HepG2 (cell line): ENCODE measurements around the gene MGA. TPM values are rescaled to one million over a fixed set of nuclear protein-coding genes. Genes with fewer than 3 reads are reported as not detected.

ENCODE experiments used
- BCLAF1 ChIP-seq: fragments of 450-650 bp; IDR thresholded peaks from 2 replicates; pipeline ENCODE4 v1.6.1; 2017; ENCODE audit warnings: mild to moderate bottlenecking
- ERF ChIP-seq: IDR thresholded peaks from 2 replicates; pipeline ENCODE4 v1.6.1; 2018; ENCODE audit warnings: missing biosample characterization, missing genetic modification reagents
- FOXJ3 ChIP-seq: sonication (generic); formaldehyde crosslinking; IDR thresholded peaks from 2 replicates; pipeline ENCODE4 v1.4.0; 2020; ENCODE audit warnings: missing genetic modification reagents, mild to moderate bottlenecking, borderline replicate concordance
- GLI4 ChIP-seq: sonication (generic); formaldehyde crosslinking; IDR thresholded peaks from 2 replicates; pipeline ENCODE4 v1.5.1; 2020; ENCODE audit warnings: missing genetic modification reagents, mild to moderate bottlenecking, moderate library complexity, borderline replicate concordance
- KAT8 ChIP-seq: IDR thresholded peaks from 2 replicates; pipeline ENCODE4 v1.6.1; 2016; ENCODE audit warnings: missing genetic modification reagents, missing compliant biosample characterization
- MAF1 ChIP-seq: sonication (generic); formaldehyde crosslinking; IDR thresholded peaks from 2 replicates; pipeline ENCODE4 v1.5.0; 2020; ENCODE audit warnings: missing genetic modification reagents, borderline replicate concordance
- MIER2 ChIP-seq: IDR thresholded peaks from 2 replicates; pipeline ENCODE4 v1.6.1; 2016; ENCODE audit warnings: missing biosample characterization, missing genetic modification reagents
- RBM22 ChIP-seq: fragments of 200-400 bp; formaldehyde crosslinking; optimal IDR thresholded peaks from 2 replicates; pipeline ENCODE3; 2017; ENCODE audit warnings: mild to moderate bottlenecking, low read length, moderate library complexity
- SIN3A ChIP-seq: IDR thresholded peaks from 2 replicates; pipeline ENCODE4 v1.6.1; 2011; ENCODE audit warnings: low read depth, mild to moderate bottlenecking, control low read depth, low read length, borderline replicate concordance
- TCF7L2 ChIP-seq: IDR thresholded peaks from 2 replicates; pipeline ENCODE4 v1.6.1; 2011; ENCODE audit warnings: mild to moderate bottlenecking, low read depth, low read length, moderate library complexity
- TFDP1 ChIP-seq: IDR thresholded peaks from 2 replicates; pipeline ENCODE4 v1.6.1; 2016; ENCODE audit warnings: missing compliant biosample characterization, missing genetic modification reagents, borderline replicate concordance
- U2AF1 ChIP-seq: fragments of 200-400 bp; formaldehyde crosslinking; optimal IDR thresholded peaks from 2 replicates; pipeline ENCODE3; 2017; ENCODE audit warnings: mild to moderate bottlenecking, low read depth, low read length
- YY1 ChIP-seq: IDR thresholded peaks from 2 replicates; pipeline ENCODE4 v1.6.1; 2011; ENCODE audit warnings: low read length, low read depth, moderate library complexity, mild to moderate bottlenecking; ENCODE audit not compliant: insufficient read depth, insufficient replicate concordance
- ZBTB34 ChIP-seq: sonication (generic); formaldehyde crosslinking; IDR thresholded peaks from 2 replicates; pipeline ENCODE4 v1.8.0; 2022; ENCODE audit warnings: mild to moderate bottlenecking, missing genetic modification reagents
- ZC3H4 ChIP-seq: sonication (generic); formaldehyde crosslinking; IDR thresholded peaks from 2 replicates; pipeline ENCODE4 v1.4.0; 2020; ENCODE audit warnings: missing genetic modification reagents, borderline replicate concordance
- ZNF256 ChIP-seq: sonication (generic); formaldehyde crosslinking; conservative IDR thresholded peaks from 2 replicates; pipeline ENCODE4 v1.4.0; 2020; ENCODE audit warnings: missing genetic modification reagents
- ZNF496 ChIP-seq: sonication (generic); formaldehyde crosslinking; IDR thresholded peaks from 2 replicates; pipeline ENCODE4 v1.8.1; 2023; ENCODE audit warnings: mild to moderate bottlenecking, moderate library complexity, missing genetic modification reagents; ENCODE audit not compliant: insufficient replicate concordance
- ZNF652 ChIP-seq: IDR thresholded peaks from 2 replicates; pipeline ENCODE4 v1.6.1; 2016; ENCODE audit warnings: low read depth, borderline replicate concordance
- polyA plus RNA-seq, 8 experiments: library from polyadenylated mRNA; depleted of rRNA in 3 of 8; stranded (reverse) in 7 of 8; unstranded in 1 of 8; fragments of >200 nt; fragmentation: Illumina TruSeq in 4 of 8; extraction: Trizol in 4 of 8; gene quantifications; 2 replicates each; pipeline versions ENCODE4 v1.2.1 to v1.2.3, GENCODE V29; 2011 to 2016; ENCODE audit warnings: low read depth in 4 of 8, missing spikeins in 1 of 8, mixed read lengths in 1 of 8; ENCODE audit not compliant: insufficient read depth in 1 of 8
- total RNA-seq, 5 experiments: library from RNA; depleted of rRNA; stranded (reverse); fragments of >200 nt; fragmentation: Illumina TruSeq; extraction: Trizol; gene quantifications; 2 replicates each; pipeline ENCODE4 v1.2.3, GENCODE V29; 2016; ENCODE audit warnings: low read depth in 1 of 5
- TF ChIP-seq, protein P1 (sequence below): sonication (generic); formaldehyde crosslinking; IDR thresholded peaks from 2 replicates; pipeline ENCODE4 v1.4.0; 2020; ENCODE audit warnings: missing genetic modification reagents
- TF ChIP-seq, protein P2 (sequence below): sonication (generic); formaldehyde crosslinking; IDR thresholded peaks from 2 replicates; pipeline ENCODE4 v1.8.1; 2023; ENCODE audit warnings: missing genetic modification reagents, mild to moderate bottlenecking, borderline replicate concordance
- TF ChIP-seq, protein P3 (sequence below): sonication (generic); IDR thresholded peaks from 2 replicates; pipeline ENCODE4 v1.6.1; 2016; ENCODE audit warnings: low read depth, borderline replicate concordance

MGA gene
- total and polyA plus RNA-seq, 2 of the 13 experiments (the other 11 are each of a cell fraction or from before 2014, with no cell fraction given): 5.3 to 59.0 TPM

GRCh38 chr15:41660235-41661077 is at the start of gene MGA (continued):
- no peak for TF ChIP-seq ZNF652 (CRISPR knock-in tag)
- TF ChIP-seq SIN3A: peak; percentile 67; the same call in 1 of the 2 replicates
- no peak for TF ChIP-seq YY1
- no peak for TF ChIP-seq ZNF496 (CRISPR knock-in tag)
- no peak for TF ChIP-seq MIER2 (CRISPR knock-in tag)
- no peak for TF ChIP-seq TCF7L2
- peak; percentile 40 for TF ChIP-seq RBM22
- TF ChIP-seq BCLAF1: no peak
- peak; percentile 40; the same call in 1 of the 2 replicates for TF ChIP-seq KAT8 (CRISPR knock-in tag)
- TF ChIP-seq, protein P1, sequence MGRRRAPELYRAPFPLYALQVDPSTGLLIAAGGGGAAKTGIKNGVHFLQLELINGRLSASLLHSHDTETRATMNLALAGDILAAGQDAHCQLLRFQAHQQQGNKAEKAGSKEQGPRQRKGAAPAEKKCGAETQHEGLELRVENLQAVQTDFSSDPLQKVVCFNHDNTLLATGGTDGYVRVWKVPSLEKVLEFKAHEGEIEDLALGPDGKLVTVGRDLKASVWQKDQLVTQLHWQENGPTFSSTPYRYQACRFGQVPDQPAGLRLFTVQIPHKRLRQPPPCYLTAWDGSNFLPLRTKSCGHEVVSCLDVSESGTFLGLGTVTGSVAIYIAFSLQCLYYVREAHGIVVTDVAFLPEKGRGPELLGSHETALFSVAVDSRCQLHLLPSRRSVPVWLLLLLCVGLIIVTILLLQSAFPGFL (CRISPR knock-in tag): no peak; the same call in 1 of the 2 replicates
- peak; percentile 30; the same call in 1 of the 2 replicates for TF ChIP-seq FOXJ3 (CRISPR knock-in tag)
- no peak for TF ChIP-seq MAF1 (CRISPR knock-in tag)
- TF ChIP-seq, protein P2, sequence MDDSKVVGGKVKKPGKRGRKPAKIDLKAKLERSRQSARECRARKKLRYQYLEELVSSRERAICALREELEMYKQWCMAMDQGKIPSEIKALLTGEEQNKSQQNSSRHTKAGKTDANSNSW (CRISPR knock-in tag): peak; percentile 92; the same call in 1 of the 2 replicates
- TF ChIP-seq ZNF256 (CRISPR knock-in tag): no peak
- no peak; the same call in 1 of the 2 replicates for TF ChIP-seq ERF
- TF ChIP-seq ZC3H4: no peak
- peak; percentile 87; the same call in 1 of the 2 replicates for TF ChIP-seq TFDP1 (CRISPR knock-in tag)
- TF ChIP-seq U2AF1: no peak
- no peak for TF ChIP-seq ZBTB34 (CRISPR knock-in tag)
- TF ChIP-seq GLI4 (CRISPR knock-in tag): peak; percentile 31; the same call in 1 of the 2 replicates
- TF ChIP-seq, protein P3, sequence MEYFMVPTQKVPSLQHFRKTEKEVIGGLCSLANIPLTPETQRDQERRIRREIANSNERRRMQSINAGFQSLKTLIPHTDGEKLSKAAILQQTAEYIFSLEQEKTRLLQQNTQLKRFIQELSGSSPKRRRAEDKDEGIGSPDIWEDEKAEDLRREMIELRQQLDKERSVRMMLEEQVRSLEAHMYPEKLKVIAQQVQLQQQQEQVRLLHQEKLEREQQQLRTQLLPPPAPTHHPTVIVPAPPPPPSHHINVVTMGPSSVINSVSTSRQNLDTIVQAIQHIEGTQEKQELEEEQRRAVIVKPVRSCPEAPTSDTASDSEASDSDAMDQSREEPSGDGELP: peak; percentile 64; the same call in 1 of the 2 replicates
